SK-N-MC (cell line): Measurements from ENCODE around the gene FGFR3.

Experiments
- DNase-seq: peaks from one replicate; pipeline ENCODE4 v3.0.0-alpha.2; 2011; ENCODE audit warnings: low read depth, low spot score
- H3K27ac ChIP-seq: fragments of 200-600 bp; sonication (generic); 2 replicates; pipeline ENCODE4 v1.5.1; 2016; ENCODE audit warnings: mixed run types
- H3K36me3 ChIP-seq: fragments of 200-600 bp; sonication (generic); 2 replicates; pipeline ENCODE4 v1.6.1; 2017; ENCODE audit warnings: antibody characterized with exemption, low read length, mixed read lengths; ENCODE audit not compliant: insufficient read depth
- H3K4me3 ChIP-seq: fragments of 200-600 bp; sonication (generic); 2 replicates; pipeline ENCODE4 v1.5.1; 2016
- H3K9ac ChIP-seq: fragments of 200-600 bp; sonication (generic); 2 replicates; pipeline ENCODE4 v1.8.0; 2017; ENCODE audit warnings: mixed run types, mixed read lengths; ENCODE audit not compliant: insufficient read length
- H3K9me3 ChIP-seq: fragments of 200-600 bp; sonication (generic); 2 replicates; pipeline ENCODE4 v1.6.1; 2017; ENCODE audit warnings: low read depth, mild to moderate bottlenecking, antibody characterized with exemption, low read length, moderate library complexity, mixed read lengths
- EZH2 ChIP-seq: fragments of 200-600 bp; sonication (generic); IDR thresholded peaks from one replicate; pipeline ENCODE4 v1.6.1; 2017; ENCODE audit warnings: antibody characterized with exemption
- FOXP2 ChIP-seq: optimal IDR thresholded peaks from 2 replicates; pipeline ENCODE3; 2011; ENCODE audit warnings: mild to moderate bottlenecking, moderate library complexity; ENCODE audit not compliant: insufficient read depth; ENCODE audit errors: extremely low read length, control extremely low read depth
- POLR2AphosphoS5 ChIP-seq: IDR thresholded peaks from 2 replicates; pipeline ENCODE4 v1.6.1; 2012; ENCODE audit warnings: mild to moderate bottlenecking, low read depth, low read length, borderline replicate concordance

The FGFR3 gene

GRCh38 chr4:1792832-1793495 lies at the start of gene FGFR3:
Gene FGFR3, plus strand, starts transcription at chr4:1793293. Its CDS starts 642 bp downstream, at chr4:1793935.
- Histone ChIP-seq H3K9me3 (no peaks in the 10 kb centered on the region), H3K4me3 (peak within 1 kb of the TSS; percentile 94), H3K9ac (peak within 1 kb of the TSS; percentile 73), H3K36me3 (no peaks in the 10 kb centered on the region), H3K27ac (no peak within 1 kb of the TSS)
- TF ChIP-seq EZH2: no peak
- TF ChIP-seq FOXP2: no peak
- no peak for TF ChIP-seq POLR2AphosphoS5
- DNase-seq: no peak

GRCh38 chr4:1743551-1743950 lies 49.5 kb upstream of the FGFR3 start:
- no peak overlapping the region for H3K9ac ChIP-seq
- H3K4me3 ChIP-seq: no peak overlapping the region
- H3K36me3 ChIP-seq: peaks cover 49% of the 10 kb centered on the region
- no peaks in the 10 kb centered on the region for H3K9me3 ChIP-seq
- H3K27ac ChIP-seq: no peak overlapping the region
- TF ChIP-seq FOXP2 (no peak), EZH2 (no peak), POLR2AphosphoS5 (no peak)
- DNase-seq: no peak

GRCh38 chr4:1743975-1744374 lies 49.1 kb upstream of the FGFR3 start:
- H3K9me3 ChIP-seq: no peaks in the 10 kb centered on the region
- H3K4me3 ChIP-seq: no peak overlapping the region
- H3K9ac ChIP-seq: no peak overlapping the region
- no peak for TF ChIP-seq EZH2
- no peak for TF ChIP-seq FOXP2
- no peak for TF ChIP-seq POLR2AphosphoS5
- DNase-seq: no peak
- peaks cover 44% of the 10 kb centered on the region for H3K36me3 ChIP-seq
- no peak overlapping the region; the same call in 1 of the 2 replicates for H3K27ac ChIP-seq

- Histone ChIP-seq H3K27ac (0 out of 2 replicates have a peak overlapping the region, but pooled peaks have one; percentile 2), H3K4me3 (no peak overlapping the region), H3K36me3 (peaks cover 39% of the 10 kb centered on the region), H3K9ac (no peak overlapping the region), H3K9me3 (no peaks in the 10 kb centered on the region)
- TF ChIP-seq POLR2AphosphoS5: no peak
- no peak for TF ChIP-seq FOXP2
- TF ChIP-seq EZH2: no peak
- DNase-seq: no peak
Measured at GRCh38 chr4:1744552-1744951, 48.5 kb upstream of the FGFR3 start.

- peaks cover 32% of the 10 kb centered on the region for H3K36me3 ChIP-seq
- no peak overlapping the region for H3K9ac ChIP-seq
- no peak overlapping the region for H3K4me3 ChIP-seq
- TF ChIP-seq FOXP2 (no peak), EZH2 (no peak), POLR2AphosphoS5 (no peak)
- DNase-seq: no peak
- no peaks in the 10 kb centered on the region for H3K9me3 ChIP-seq
- 0 out of 2 replicates have a peak overlapping the region, but pooled peaks have one; percentile 2 for H3K27ac ChIP-seq
Measured at GRCh38 chr4:1745165-1745564, 47.9 kb upstream of the FGFR3 start.

GRCh38 chr4:1745697-1746096 lies 47.4 kb upstream of the FGFR3 start:
- no peak for DNase-seq
- TF ChIP-seq FOXP2 (no peak), EZH2 (no peak), POLR2AphosphoS5 (0 out of 2 replicates have a peak, but pooled peaks have one; percentile 14)
- peaks cover 27% of the 10 kb centered on the region for H3K36me3 ChIP-seq
- no peak overlapping the region for H3K9ac ChIP-seq
- H3K27ac ChIP-seq: no peak overlapping the region
- H3K9me3 ChIP-seq: no peaks in the 10 kb centered on the region
- H3K4me3 ChIP-seq: no peak overlapping the region

GRCh38 chr4:1746265-1746691 lies 46.8 kb upstream of the FGFR3 start:
- H3K9ac ChIP-seq: no peak overlapping the region
- peaks cover 21% of the 10 kb centered on the region; the same call in 1 of the 2 replicates for H3K36me3 ChIP-seq
- DNase-seq: no peak
- no peak overlapping the region for H3K4me3 ChIP-seq
- no peak overlapping the region for H3K27ac ChIP-seq
- no peaks in the 10 kb centered on the region for H3K9me3 ChIP-seq
- TF ChIP-seq POLR2AphosphoS5 (peak; percentile 8; the same call in 1 of the 2 replicates), FOXP2 (no peak)

GRCh38 chr4:1746919-1747602 lies 46.0 kb upstream of the FGFR3 start:
- H3K36me3 ChIP-seq: peaks cover 13% of the 10 kb centered on the region; the same call in 1 of the 2 replicates
- no peak overlapping the region for H3K4me3 ChIP-seq
- H3K27ac ChIP-seq: no peak overlapping the region
- DNase-seq: no peak
- H3K9ac ChIP-seq: no peak overlapping the region
- TF ChIP-seq FOXP2 (no peak), POLR2AphosphoS5 (no peak), EZH2 (no peak)
- H3K9me3 ChIP-seq: no peaks in the 10 kb centered on the region
